Activated CD8-positive, alpha-beta memory T cell treated with anti-CD3 and anti-CD28 coated beads, Interleukin-2, amount 50 U/mL, for 4 hours (primary cell): ENCODE measurements around the gene MID1.

Experiments used
- DNase-seq: peaks from one replicate; pipeline ENCODE4 v3.0.0-alpha.2; 2020

The MID1 gene, protein sequence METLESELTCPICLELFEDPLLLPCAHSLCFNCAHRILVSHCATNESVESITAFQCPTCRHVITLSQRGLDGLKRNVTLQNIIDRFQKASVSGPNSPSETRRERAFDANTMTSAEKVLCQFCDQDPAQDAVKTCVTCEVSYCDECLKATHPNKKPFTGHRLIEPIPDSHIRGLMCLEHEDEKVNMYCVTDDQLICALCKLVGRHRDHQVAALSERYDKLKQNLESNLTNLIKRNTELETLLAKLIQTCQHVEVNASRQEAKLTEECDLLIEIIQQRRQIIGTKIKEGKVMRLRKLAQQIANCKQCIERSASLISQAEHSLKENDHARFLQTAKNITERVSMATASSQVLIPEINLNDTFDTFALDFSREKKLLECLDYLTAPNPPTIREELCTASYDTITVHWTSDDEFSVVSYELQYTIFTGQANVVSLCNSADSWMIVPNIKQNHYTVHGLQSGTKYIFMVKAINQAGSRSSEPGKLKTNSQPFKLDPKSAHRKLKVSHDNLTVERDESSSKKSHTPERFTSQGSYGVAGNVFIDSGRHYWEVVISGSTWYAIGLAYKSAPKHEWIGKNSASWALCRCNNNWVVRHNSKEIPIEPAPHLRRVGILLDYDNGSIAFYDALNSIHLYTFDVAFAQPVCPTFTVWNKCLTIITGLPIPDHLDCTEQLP

GRCh38 chrX:10620121-10620699 lies at the start of gene MID1:
Gene MID1 (minus strand): TSS chrX:10620585. CDS start chrX:10567547, 53,038 bp downstream.
- no peak for DNase-seq

DNA sequence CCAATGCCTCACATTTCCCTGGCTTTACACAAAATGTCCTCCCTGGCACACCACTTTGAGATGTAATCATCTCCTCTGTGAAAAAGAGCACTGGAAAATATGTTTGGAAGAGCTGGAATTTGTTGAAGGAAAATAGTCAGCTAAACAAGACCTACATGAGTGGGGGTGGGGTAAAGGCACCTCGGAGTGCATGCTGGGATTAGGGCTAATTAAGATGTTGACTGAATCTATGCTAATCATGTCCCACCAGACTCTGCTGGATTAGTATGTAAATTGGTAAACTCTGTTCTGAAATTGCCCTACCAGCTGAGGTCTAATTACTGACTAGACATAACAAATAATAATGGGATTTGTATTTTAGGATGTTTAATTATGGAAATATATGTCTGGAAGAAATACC lies 46.8 kb upstream of the MID1 start:
- no peak for DNase-seq

GRCh38 chrX:10666102-10666501 lies 45.7 kb upstream of the MID1 start:
- DNase-seq, result no peak

DNA sequence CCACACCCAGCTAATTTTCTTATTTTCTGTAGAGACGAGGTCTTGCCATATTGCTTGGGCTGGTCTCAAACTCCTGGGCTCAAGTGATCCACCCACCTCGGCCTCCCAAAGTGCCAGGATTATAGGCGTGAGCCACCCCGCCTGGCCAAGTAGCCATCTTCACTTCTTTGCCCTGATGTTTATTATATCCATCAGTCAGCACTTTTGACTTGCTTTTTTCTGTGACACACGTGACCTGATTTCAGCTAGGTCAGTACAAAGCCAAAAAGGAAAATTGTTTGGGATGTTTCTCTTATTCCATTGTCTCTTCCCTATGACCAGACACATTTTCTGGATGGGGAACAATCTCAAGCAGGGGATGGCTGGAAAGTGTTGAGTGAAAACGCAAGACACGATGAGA lies 45.3 kb upstream of the MID1 start:
- DNase-seq, result no peak

GRCh38 chrX:10660171-10660570 lies 39.8 kb upstream of the MID1 start:
- no peak for DNase-seq

- DNase-seq, result no peak
These were observed 35.8 kb upstream of the MID1 start for GRCh38 chrX:10656214-10656613.

GRCh38 chrX:10654960-10655359 lies 34.6 kb upstream of the MID1 start:
- DNase-seq, result no peak

- no peak for DNase-seq
These were observed 32.9 kb upstream of the MID1 start for GRCh38 chrX:10653302-10653701.

DNA sequence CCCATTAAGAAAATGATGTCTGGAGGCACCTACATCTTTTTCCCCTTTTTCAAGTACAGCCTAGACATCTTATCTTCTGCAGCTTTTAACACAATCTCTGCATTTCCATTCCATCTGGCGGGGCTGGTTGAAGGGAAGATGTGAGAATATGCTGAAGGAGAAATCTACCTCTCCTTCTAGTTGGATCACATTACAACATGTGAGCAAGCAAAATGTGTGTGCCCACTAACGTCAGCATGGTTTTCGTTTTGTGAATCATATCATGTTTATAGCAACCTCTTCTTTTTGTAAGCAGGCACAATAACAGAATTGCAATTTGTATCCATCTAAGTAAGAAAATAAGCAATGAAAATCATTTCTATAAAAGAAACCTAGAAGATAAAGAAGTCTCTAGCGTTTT lies 28.9 kb upstream of the MID1 start:
- DNase-seq, result no peak

- DNase-seq, result no peak
These were observed 28.2 kb upstream of the MID1 start for GRCh38 chrX:10648614-10649013.

DNA sequence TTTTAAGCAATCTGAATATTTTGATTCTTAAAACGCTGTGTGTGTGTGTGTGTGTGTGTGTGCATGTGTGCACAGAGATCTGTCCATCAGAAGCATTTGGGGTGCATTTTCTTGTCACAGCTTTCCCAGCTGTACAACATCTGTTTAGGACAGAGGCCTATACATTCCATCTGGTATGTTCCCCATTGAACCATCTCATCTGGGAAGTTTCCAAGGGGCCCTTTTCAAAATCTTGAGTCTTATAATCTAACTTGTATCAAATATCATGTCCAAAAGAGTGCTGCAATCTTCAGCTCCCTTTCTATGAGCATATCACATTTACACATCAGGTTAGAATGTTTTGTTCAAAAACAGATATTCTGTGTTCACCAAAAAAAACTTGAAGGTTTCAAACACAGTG lies 16.5 kb upstream of the MID1 start:
- DNase-seq, result no peak

DNA sequence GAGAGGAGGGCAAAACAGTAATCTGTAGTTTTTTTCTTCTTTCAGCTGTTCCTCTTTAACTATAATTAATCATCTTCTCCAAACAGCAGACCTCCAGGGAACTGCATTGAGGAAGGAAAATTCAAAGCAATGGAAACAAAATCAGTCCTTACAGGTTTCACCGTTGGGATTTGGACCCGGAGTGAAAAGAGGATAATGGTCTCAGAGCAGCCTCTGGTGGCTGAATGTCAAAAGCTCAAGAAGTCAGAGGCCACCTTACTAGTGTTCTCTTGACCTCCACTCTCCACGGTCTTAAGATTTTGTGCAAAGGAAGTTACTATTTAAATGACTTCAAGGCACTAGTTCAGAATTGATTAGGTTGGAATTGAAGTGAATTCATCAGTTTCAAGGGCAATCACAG lies 16.0 kb upstream of the MID1 start:
- DNase-seq, result no peak

DNA sequence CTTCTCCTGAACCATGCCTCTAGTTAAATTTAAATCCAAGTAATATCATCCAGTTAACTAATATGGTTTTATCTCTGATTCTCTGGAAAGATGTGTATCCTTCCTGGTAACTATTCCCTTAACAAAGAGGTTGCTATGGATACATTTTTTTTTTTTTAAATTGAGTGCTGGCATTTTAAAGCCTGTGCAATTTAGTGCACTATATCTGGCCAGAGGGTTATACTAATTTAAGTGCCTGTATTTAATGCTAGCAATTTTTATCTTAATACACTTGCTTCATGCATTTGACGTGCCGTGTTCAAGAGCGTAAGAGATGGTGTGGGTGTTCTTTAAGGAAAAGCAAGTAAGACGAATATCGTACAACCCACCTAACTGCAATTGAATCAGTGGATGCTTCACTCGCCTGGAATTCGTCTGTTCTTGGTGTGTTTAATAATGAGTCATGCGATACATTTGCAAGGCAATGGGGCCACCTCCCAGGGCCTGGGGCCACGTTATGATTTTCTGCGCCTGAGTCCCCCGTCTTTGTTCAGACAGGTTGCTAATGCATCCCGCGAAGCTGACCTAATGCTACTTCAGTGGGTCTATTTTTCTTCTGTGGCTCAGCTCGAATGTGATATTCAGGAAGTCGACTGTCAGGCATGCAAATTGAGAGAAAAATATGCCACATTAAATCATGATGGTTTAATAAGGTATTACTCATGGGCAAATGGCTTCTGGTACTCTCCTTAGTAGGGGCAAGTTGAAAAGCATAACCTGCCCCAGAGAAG lies 14.2 kb upstream of the MID1 start:
- DNase-seq, result no peak

DNA sequence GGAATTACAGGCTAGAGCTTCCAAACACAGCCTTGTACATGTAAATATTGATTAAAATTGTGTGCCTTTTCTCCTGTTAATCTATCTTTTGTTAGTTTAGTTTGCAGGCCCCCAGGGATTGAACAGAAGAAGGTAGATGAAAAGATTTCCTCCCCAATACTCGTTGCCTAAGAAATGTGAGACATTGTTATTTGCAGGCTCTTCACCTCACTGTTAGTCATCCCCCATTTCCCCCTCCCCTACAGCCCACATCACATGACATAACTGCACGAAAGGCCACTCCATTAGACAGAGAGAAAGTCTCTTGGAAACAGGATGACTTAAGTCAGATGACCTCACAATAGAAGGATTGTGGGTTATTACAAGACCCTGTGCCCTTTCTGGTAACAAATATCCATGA lies 13.3 kb upstream of the MID1 start:
- DNase-seq, result no peak

GRCh38 chrX:10631416-10632145 lies 11.2 kb upstream of the MID1 start:
- DNase-seq, result no peak

DNA sequence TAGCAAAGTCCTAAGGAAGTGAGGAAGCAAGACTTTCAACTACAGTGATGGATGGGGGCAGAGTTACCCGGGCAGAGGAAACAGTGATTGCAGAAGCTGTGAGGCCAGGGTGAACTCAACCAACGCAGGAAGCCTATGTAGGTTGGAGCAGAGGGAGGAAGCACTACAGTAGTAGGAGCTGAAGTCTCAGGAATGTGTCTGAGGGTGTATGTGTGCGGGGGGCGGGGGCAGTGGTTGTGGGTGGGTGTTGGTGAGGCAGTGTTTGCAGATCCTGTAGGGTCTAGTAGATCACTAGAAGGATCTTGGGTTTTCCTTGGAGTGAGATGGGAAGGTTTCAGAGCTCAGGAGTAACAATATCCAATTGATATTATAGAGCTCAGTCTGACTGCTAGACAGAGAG lies 9.9 kb upstream of the MID1 start:
- DNase-seq, result no peak

- DNase-seq, result no peak
These were observed 9.5 kb upstream of the MID1 start for GRCh38 chrX:10629905-10630304.

GRCh38 chrX:10628906-10629305 lies 8.5 kb upstream of the MID1 start:
- no peak for DNase-seq

GRCh38 chrX:10622197-10622596 lies 1.8 kb upstream of the MID1 start:
- no peak for DNase-seq

DNA sequence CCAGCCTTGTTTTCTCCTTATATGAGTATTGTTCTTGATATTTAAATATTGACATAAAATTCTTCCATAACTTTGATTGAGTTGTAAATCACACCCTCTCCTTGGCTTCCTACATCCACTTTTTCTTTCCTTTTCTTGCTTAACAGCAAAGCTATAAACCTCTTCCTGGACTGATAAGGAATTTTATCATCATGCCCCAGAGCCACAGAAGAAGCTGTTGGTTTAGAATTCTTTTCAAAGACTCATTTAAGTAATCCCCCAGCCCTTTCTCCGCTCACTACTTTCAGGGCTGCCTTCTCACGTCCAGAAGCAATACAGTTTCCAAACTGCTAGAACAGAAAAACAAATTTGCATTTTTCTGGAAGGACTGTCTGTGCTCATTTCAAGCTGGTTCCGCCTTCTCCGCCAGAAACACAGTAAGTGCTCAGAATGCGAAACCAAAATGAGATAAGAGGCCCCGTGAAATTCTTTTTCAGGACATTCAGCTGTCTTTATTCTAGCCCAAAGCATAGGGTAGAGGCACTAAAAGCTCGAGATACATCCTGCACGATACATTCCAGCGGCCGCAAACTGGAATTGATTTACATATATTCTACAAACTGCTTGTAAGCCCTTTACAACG lies 849 bp downstream of the MID1 start:
- no peak for DNase-seq

GRCh38 chrX:10618961-10619360 lies 1.4 kb downstream of the MID1 start:
- no peak for DNase-seq

- no peak for DNase-seq
These were observed 2.4 kb downstream of the MID1 start for GRCh38 chrX:10617999-10618351.
